ENCODE measurements around the gene CAP2. TPM values are rescaled to one million over a fixed set of nuclear protein-coding genes. Genes with fewer than 3 reads are reported as not detected.

CAP2 gene, protein sequence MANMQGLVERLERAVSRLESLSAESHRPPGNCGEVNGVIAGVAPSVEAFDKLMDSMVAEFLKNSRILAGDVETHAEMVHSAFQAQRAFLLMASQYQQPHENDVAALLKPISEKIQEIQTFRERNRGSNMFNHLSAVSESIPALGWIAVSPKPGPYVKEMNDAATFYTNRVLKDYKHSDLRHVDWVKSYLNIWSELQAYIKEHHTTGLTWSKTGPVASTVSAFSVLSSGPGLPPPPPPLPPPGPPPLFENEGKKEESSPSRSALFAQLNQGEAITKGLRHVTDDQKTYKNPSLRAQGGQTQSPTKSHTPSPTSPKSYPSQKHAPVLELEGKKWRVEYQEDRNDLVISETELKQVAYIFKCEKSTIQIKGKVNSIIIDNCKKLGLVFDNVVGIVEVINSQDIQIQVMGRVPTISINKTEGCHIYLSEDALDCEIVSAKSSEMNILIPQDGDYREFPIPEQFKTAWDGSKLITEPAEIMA
- 32.4 TPM for polyA plus RNA-seq (2013, experiment 1 of 2; ENCODE audit: insufficient read length)
- polyA plus RNA-seq (2013, experiment 2 of 2; ENCODE audit: insufficient read length): 38.1 TPM

DNA sequence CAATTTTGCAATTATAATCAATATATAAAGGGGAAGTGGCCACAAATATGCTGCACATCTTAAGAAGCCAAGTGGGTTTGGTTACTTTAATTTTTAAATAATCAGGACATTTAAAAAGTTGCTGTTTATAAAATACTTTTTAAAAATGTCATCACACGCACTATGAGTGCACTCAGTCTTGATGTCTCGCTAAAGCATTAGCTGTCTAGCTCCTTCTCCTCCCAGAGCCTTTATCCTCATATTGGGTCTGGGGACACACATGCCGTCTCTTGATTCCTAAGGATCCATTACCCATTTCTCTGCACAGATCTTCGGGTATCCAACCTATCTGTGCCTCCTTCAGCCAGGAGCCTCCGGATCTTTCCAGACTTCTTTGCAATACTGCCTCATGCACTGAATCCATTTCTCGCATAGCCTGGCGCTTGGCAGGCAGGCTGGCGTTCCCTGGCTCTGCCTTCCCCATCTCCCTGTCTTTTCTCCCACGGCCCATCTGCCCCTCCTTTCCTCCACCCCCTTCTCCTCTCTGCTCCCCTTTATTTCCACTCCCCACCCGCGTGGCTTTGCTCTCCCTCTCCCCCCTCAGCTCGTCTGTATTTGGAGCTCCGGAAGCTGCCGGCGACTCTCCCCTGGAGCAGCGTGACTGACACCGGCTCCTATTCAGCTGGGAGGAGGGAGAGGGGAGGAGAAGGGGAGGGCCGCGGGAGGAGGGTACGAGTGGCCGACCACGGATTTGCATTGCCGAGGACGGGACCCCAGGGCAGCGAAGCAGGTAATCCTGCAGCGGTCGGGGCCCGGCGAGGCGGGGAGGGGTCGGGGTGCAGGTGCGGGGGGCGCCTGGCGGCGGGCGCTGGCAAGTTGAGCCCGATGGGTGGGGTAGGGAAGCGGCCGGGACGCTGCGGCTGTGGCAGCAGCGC, at the start of gene CAP2:
TSS of gene CAP2 (plus strand) at position 618 of the 914 bp plus-strand sequence. CDS start 27,961 bp downstream, outside the sequence.
- DNase-seq: peak; percentile 76

DNA sequence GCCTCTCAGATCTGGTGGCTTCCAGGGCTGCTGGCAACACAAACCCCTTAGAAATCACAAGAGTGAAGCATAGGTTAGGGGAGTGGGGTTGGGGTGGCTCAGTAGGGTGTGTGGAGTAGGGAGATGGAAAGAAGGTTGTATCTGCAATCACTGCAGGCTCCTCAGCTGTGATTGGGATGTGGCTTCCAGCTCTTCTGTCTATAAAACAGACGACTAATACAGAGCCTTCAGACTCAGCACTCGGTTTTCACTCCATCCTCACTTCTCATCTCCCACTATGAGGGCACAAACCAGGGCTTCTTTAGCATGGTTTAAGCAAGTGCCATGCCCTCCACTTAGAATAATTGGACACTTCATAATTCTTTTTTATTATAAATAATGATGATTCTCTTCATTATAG, 46.4 kb upstream of the CAP2 start:
- no peak for DNase-seq

DNA sequence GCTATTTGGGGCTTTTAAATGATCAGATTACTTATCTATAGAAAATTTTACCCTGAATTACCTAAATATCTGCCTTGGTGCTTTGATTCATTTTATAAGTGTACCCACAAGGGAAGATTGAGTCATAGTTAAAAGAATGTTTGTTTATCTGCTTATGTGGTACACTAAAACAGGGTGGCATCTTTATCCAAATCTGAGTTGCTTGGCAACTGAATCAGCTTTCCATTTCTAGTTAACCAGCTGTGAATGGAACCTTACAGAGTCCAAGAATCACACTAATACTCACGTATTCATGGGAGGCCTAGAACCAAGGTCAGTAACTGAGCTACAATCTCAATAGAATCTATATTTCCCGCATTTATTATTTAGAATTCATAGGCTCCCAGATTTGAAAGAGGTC, 44.0 kb upstream of the CAP2 start:
- peak; percentile 13 for DNase-seq

DNA sequence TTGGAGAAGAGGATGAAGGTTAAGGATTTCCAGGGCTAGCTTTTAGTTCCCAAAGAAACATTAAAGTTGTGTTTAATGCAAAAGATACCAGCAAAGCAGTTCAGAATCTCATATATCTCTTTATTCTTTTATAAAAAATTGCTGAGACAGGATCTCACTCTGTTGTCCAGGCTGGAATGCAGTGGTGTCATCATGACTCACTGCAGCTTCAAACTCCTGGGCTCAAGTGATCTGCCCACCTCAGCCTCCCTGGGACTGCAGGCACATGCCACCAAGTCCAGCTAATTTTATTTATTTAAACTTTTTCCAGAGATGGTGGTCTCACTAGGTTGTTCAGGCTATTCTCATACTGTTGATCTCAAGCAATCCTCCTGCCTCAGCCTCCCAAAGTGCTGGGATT, 41.1 kb upstream of the CAP2 start:
- peak; percentile 29 for DNase-seq

DNA sequence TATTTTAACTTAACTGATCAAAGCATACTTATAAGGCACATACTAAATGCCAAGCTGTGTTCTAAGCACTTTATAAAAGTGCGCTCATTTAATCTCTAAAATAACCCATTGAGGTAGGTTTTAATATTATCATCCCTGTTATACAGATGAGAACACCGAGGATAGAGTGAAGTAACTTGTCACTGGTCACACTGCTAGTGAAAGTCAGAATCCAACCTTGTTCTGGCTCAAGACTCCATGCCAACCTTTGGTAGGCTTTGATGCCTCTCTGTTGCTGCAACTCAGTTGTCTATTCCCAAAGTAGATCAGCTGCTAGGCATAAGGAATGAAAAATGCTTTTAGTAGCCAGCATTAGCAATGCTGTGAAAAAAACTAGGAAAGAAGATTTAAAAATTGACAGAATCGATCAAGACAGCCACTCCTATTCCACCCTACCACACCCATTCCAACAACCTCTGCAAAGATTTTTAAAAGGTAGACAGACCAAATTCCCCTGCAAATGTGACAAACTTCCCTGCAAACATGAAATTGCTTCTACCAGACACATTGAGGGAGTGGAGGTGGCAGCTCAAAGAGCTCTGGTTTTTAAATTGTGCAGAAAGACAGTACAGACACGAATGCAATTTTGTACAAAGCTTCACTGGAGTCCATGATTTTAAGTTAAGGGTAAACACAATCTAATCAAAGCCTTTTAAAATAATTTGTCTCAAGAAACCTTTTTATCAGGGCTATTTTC, 39.8 kb upstream of the CAP2 start:
- DNase-seq: no peak

DNA sequence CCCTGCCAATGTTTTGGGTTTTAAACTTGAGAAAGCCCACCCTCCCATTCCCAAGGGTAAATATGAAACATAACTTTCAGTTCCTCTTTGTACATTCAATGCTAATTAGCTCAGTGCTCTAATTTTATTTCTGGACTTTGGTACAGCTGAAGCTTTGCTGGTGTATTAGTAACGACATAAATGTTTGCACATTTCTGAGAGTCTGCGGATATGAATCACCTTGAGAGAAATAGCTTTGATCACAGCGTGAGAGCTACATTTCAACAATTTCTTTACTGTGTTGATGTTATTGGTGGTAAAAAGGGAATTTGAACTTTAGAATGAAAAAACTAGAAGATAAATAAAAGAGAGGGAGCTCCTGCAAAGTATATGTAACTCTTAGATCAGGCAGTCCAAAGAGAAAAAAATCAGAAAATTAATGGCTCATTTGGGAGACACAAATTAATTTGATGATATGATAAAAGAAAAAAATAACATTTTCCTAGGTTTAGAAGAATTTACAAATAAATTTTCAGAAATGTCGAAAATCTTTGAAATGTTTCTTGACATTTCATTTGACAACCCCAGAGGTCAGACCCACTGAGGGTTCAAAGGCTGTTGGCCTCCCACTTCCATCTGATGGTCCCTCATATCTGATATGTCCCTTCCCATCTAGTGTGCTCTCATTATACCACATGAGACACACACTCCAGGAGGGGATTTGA, 38.5 kb upstream of the CAP2 start:
- peak; percentile 59 for DNase-seq

DNA sequence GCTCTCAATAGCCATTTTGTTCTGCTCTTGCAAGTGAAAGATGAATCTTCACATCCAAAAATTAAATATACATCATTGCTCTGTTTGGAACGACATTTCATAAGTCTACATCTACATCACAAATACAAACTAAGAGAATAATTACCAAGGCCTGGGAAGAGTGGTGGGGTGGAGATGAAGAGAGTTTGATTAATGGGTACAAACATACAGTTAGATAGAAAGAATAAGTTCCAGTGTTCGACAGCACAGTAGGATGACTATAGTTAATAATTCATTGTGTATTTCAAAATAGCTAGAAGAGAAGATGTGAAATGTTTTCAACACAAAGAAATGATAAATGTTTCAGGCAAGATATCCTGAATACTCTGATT, 38.0 kb upstream of the CAP2 start:
- no peak for DNase-seq

DNA sequence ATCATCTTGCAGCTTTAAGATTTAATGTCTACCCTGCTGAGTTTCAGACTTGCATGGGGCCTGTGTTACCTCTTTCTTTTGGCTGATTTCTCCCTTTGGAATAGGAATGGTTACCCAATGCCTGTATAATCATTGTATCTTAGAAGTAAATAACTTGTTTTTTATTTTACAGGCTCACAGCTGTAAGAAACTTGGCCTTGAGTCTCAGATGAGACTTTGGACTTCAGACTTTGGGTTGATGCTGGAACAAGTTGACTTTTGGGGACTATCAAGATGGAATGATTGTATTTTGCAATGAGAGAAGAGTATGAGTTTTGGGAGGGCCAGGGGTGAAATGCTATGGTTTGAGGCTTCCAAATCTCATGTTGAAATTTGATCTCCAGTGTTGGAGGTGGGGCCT, 34.9 kb upstream of the CAP2 start:
- no peak for DNase-seq

DNA sequence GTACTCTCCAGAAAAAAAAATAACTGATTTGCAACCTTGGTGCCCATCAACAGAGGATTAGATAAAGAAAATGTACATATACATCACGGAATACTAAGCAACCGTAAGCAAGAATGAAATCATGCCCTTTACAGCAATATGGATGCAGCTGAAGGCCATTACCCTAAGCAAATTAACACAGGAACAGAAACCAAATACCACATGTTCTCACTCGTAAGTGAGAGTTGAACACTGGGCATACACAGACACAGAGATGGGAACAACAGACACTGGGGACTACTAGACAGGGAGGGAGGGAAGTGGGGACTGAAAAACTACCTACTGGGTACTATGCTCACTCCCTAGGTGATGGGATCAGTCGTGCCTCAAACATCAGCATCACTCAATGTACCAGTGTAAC, 32.8 kb upstream of the CAP2 start:
- no peak for DNase-seq

DNA sequence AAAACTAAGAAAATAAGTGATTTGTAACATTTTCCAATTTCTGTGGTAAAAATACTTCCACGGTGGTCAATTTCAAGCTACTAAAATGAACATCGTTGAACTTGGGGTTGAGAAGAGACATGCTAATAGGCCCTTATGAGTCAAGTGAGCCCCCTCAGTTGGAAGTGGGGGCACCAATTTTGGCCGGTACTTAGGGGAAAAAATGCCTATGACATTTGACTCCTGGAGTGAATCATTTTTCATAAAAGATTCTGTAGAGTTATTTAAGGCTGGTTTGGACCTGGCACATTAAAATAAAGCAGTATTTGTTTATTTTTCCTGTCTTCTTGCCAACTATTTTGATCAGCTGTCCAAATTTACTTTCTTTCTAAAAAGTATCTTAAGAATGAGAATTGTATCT, 32.4 kb upstream of the CAP2 start:
- peak; percentile 36 for DNase-seq

DNA sequence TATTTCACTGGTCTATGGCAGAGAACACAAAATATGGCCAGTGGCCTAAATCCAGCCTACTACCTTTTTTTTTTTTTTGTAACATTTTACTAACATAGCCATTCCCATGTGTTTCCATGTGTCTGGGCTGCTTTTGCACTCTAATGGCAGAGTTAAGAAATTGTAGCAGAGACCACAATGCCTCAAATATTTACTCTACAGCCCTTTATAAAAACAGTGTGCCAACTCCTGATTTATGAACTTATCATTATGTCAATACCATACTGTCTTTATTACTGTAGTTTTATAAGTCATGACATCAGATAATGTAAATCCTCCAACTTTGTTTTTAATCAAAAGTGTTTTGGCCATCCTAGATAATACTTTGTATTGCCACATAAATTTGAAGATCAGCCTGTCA, 27.4 kb upstream of the CAP2 start:
- no peak for DNase-seq

DNA sequence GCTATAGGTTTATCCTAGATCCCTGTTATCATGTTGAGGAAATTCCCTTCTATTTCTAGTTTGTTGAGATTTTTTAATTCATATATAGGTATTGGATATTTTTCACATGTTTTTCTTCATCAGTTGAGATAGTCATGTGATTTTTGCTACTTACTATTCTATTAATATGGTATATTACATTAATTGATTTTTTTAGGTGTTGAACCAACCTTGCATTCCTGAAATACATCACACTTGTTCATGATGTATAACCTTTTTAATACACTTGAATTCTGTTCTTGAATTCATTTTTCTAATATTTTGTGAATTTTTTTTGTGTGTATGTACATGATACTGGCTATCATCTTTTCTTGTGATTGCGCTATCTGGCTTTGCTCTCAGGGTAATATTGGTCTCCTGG, 25.5 kb upstream of the CAP2 start:
- no peak for DNase-seq

DNA sequence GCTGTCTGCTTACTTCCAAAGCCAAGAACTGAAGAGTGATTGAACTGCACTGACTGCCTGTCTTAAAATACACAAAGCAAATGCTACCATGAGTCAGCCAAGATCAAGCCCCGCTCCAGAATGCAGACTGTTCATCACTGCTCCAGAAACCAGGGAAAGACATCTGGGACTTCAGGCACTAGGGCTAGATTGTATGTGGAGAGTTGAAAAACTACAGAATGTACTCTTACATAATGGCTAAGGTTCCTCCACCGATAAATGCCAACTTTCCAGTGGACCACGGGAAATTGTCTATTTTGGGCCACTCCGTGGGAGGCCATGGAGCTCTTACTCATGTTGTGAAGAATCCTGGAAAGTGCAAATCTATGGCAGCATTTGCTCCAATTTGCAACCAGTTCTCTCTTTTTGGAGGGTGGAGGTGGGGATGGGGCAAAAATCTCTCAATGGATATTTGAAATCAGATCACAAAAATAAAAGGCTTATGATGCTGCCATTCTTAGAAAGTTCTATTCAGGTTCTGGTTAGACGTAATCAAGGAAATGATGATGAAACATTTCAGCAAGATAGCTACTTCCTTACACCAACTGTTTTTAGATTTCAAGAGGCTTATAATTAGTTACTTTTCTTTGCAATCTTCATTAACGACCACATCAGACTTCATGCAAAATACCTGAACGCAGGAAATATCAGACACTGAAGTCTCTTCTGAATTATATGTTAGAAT, 11.8 kb upstream of the CAP2 start:
- peak; percentile 76 for DNase-seq

DNA sequence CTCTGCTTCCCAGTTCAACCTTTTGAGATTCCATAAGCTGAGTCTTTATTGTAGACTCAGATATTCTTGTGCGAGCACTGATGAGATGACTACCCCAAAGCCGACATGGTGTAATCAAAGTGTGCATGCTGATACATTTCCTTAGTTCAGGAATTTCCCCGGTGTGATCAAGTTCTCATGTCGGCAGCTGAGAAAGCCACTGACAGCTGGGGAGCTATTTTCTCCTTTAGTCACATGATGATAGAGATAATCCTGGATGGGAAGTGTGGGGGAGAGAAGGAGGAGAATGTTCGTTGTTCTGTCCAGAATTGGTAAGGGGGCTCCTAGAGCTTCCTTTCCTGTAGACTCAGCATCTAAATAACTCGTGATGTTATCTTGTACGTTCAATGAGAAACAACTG, 7.7 kb upstream of the CAP2 start:
- peak; percentile 56 for DNase-seq

DNA sequence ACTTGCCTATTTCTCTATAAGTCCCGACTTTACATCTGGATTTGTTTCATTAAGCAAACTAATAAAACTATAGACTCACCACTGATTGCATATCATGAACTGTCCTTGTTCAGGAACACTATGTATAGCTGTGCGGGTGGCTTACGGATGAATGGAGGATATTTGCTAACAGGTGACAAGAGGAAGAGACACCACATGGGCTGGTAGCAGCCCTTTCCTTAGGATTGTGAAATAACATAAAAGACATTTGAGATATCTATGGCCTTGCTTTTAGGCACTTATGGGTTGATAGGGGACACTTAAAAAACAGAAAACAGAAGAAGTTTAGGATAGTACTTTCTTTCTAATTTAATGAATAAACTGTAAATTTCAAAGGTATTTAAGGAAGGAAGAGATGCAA, 5.0 kb upstream of the CAP2 start:
- no peak for DNase-seq

DNA sequence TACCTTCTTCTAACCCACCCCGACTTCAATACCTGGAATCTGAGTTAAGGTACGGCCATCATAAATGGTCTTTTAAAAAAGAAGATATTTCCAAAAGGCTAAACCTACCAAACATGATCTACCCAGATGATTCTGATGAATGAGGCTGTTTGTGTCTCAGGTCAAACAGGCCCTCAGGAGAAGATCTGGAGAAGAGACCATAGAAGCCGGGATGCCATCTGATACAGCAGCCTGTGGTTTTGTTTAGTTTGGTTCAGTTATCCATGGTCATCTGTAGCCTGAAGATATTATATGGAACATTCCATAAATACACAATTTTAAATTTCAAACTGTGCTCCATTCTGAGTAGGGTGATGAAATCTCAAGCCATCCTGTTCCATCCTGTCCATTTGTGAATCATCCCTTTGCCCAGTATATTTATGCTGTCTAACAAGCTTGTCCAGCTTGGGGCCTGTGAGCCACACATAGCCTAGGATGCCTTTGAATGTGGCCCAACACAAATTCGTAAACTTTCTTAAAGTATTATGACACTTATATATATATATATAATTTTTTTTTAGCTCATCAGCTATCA, 4.0 kb upstream of the CAP2 start:
- peak; percentile 75 for DNase-seq

DNA sequence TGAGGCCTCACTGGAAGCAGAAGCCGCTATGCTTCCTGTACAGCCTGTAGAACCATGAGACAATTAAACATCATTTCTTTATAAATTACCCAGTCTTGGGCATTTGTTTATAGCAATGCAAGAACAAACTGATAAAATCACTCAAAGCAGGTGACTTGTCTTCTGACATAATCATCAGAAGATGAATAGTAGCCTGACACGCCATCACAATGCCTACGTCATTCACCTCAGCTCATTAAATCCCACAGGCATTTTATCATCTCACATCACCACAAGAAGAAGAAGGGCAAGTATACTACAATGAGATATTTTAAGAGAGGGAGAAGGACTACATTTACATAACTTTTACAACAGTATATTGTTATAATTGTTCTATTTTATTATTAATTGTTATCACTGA, 3.1 kb upstream of the CAP2 start:
- DNase-seq: no peak

DNA sequence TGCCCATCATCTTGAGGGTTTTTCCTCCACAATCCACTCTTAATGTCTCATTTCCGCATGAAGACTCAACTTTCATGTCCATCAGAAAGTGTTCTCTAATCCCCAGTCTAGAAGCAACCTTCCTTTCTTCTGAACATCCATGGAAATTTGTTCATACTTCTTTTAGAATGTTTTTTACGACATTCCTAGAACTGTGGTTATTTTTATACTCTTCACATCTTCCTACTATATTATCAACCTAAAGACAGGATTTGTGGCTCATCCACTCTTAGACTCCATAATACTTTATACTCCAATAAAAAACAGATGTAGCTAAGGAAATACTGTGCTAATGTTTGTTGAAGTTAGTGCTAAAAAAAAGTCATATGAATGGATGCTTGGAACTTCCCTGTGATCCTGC, 1.4 kb upstream of the CAP2 start:
- DNase-seq: no peak

DNA sequence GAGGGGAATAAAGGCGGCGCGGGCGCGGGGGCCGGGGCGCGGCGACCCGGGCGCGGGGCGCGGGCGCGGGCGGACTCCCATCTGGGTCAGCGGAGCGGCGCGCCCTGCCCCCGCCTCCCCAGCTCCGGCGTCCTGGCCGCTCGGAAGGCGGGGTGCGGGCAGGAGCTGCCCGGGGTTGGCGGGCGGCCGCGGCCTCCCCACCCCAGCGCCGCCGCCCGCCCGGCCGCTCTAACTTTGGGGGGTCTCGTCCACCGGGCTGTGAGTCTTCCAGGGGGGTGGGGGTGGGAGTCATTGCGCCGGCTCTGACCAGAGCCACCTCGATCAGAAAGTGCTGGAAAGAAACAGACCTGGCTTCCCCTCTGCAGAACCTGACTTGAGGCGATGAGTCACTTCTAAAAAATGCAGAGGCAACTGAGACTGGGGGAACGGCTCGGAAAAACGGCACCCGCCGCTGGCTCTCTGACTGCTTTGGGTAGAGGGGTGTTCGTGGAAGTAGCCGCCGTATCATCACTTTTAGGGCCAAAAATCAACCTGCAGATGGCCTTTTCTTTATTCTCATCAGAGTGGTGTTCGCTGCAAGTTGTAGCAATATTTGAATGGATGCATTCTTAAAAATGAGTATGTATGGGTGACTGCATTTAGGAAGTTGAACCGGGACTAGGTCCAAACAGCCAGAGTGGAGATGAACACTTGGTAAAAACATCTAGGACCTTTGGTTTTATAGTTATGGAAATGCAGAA, 667 bp downstream of the CAP2 start:
- peak; percentile 77 for DNase-seq

DNA sequence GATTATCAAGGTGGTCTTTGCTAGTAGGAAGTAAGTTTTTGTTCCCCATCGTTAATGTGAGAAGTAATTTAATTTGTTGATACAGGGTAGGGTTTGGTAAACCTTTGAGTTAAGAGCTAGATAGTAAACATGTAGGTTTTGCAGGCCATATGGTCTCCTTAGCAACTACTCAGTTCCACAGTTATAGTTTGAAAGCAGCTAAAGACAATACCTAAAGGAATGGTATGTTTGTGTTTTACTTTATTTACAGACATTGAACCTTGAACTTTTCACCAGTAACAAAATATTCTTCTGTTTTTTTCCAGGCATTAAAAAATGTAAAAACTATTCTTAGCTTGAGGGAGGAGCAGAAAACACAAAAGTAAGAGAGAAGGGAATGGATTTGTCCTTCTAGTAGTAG, 1.7 kb downstream of the CAP2 start:
- DNase-seq: no peak

Measured in fibroblast of skin of scalp (primary cell).